Spleen (tissue), 7 donors: ENCODE results near the gene FOXRED2.

Experiments used
- POLR2A ChIP-seq, 3 donors: fragments of 450-650 bp; IDR thresholded peaks; one replicate each; pipeline ENCODE4 v1.5.1; 2017; ENCODE audit warnings: antibody characterized with exemption in 3 of 3, mild to moderate bottlenecking in 1 of 3
- POLR2AphosphoS5 ChIP-seq, 3 donors: sonication (generic); formaldehyde crosslinking; IDR thresholded peaks; one replicate each; pipeline ENCODE4 v1.5.1; 2017; ENCODE audit warnings: antibody characterized with exemption in 3 of 3
- TF ChIP-seq, protein P1 (sequence below), 11 experiments: fragments of 200-600 bp in 7 of 11; fragments of 450-650 bp in 4 of 11; sonication (generic) in 4 of 11; IDR thresholded peaks in 8 of 11; conservative IDR thresholded peaks in 3 of 11; 1 replicate in 7 of 11; 2 replicates in 4 of 11; pipeline versions ENCODE4 v1.4.0 to v1.8.0; 2016 to 2021; ENCODE audit warnings: antibody characterized with exemption in 11 of 11, inconsistent platforms in 4 of 11, mild to moderate bottlenecking in 1 of 11
- donor health status: DM: no; HTN: no; CAD: no; lungs with moderate emphysema.
- donor health status: DM: no; HTN: no; CAD: no.
- donor health status: DM: no; HTN: no; CAD: no.

DNA sequence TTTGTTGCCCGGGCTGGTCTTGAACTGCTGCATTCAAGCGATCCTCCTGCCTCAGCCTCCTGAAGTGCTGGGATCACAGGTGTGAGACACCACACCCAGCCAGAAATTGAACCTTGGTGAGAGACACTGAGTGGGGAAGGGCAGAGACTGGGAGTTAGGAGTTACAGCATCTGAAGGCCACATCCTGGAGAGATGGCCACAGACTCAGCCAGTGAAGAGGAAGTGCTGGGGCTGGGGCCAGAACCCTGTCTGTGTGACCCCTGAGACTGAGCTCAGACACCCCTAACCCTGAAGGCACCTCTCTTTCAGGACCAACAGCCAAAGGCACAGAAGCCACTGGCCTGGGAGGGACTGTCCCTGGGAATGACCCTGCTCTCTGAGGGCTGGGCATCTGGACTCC lies 59.2 kb downstream of the FOXRED2 start:
- no peak for TF ChIP-seq POLR2A (IDR thresholded peaks at IDR 0.05)
- TF ChIP-seq, protein P1, sequence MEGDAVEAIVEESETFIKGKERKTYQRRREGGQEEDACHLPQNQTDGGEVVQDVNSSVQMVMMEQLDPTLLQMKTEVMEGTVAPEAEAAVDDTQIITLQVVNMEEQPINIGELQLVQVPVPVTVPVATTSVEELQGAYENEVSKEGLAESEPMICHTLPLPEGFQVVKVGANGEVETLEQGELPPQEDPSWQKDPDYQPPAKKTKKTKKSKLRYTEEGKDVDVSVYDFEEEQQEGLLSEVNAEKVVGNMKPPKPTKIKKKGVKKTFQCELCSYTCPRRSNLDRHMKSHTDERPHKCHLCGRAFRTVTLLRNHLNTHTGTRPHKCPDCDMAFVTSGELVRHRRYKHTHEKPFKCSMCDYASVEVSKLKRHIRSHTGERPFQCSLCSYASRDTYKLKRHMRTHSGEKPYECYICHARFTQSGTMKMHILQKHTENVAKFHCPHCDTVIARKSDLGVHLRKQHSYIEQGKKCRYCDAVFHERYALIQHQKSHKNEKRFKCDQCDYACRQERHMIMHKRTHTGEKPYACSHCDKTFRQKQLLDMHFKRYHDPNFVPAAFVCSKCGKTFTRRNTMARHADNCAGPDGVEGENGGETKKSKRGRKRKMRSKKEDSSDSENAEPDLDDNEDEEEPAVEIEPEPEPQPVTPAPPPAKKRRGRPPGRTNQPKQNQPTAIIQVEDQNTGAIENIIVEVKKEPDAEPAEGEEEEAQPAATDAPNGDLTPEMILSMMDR (IDR thresholded peaks at IDR 0.05 in 8 of 11, conservative IDR thresholded peaks at IDR 0.05 in 3 of 11) = no peak
- TF ChIP-seq POLR2AphosphoS5 (IDR thresholded peaks at IDR 0.05) = peak in 1 of 3 donors; percentile 13
